Mesodermal cell (in vitro differentiated cells): ENCODE measurements around the gene OTC. TPM values are rescaled to one million over a fixed set of nuclear protein-coding genes. Genes with fewer than 3 reads are reported as not detected.

ENCODE experiments used
- H3K27ac ChIP-seq: 2 replicates; pipeline ENCODE4 v1.7.0; 2013; ENCODE audit warnings: mild to moderate bottlenecking, low read depth, low read length, moderate library complexity; ENCODE audit not compliant: severe bottlenecking
- H3K36me3 ChIP-seq: 2 replicates; pipeline ENCODE4 v1.7.1; 2013; ENCODE audit warnings: mild to moderate bottlenecking, low read length, moderate library complexity; ENCODE audit not compliant: control insufficient read depth, insufficient read depth
- H3K4me1 ChIP-seq: one replicate; pipeline ENCODE4 v1.7.1; 2013; ENCODE audit warnings: mild to moderate bottlenecking, low read length; ENCODE audit not compliant: insufficient read depth, control insufficient read depth, poor library complexity, severe bottlenecking
- H3K4me3 ChIP-seq: 2 replicates; pipeline ENCODE4 v1.7.0; 2013; ENCODE audit warnings: low read length, control low read depth, mild to moderate bottlenecking; ENCODE audit not compliant: insufficient read depth, poor library complexity, severe bottlenecking; ENCODE audit errors: extremely low read depth
- H3K9me3 ChIP-seq: 2 replicates; pipeline ENCODE4 v1.7.1; 2013; ENCODE audit warnings: mild to moderate bottlenecking, low read length, moderate library complexity; ENCODE audit not compliant: control insufficient read depth
- WGBS, 2 experiments: methylation state at CpG; one replicate each; pipeline ENCODE4 v1.1.5; 2013; ENCODE audit warnings: missing lambda C conversion rate in 2 of 2; ENCODE audit not compliant: insufficient coverage in 2 of 2; 5-methylcytosine and 5-hydroxymethylcytosine counted together
- polyA plus RNA-seq, 2 experiments: library from polyadenylated mRNA; stranded (reverse); fragments of 50-300 nt; gene quantifications; one replicate each; pipeline ENCODE4 v1.2.3, GENCODE V29; 2013

The OTC gene
- not detected for polyA plus RNA-seq (2013, experiment 1 of 2)
- not detected for polyA plus RNA-seq (2013, experiment 2 of 2)

GRCh38 chrX:38352362-38352761 lies at the start of gene OTC:
OTC (plus strand) TSS chrX:38352604; CDS start chrX:38352697, 93 bp downstream.
- Histone ChIP-seq H3K27ac (no peak within 1 kb of the TSS), H3K4me1 (no peaks in the 10 kb centered on the region), H3K36me3 (no peaks in the 10 kb centered on the region), H3K4me3 (no peak within 1 kb of the TSS), H3K9me3 (no peaks in the 10 kb centered on the region)
- WGBS, 2 experiments, result 75% methylated on average over 2 of the region's 4 CpGs; no CpG with 5 or more reads in 1 of the 2 experiments

- no CpG with 5 or more reads among the region's 4 CpGs for WGBS, 2 experiments
- Histone ChIP-seq H3K36me3 (no peaks in the 10 kb centered on the region), H3K4me3 (no peak overlapping the region), H3K9me3 (no peaks in the 10 kb centered on the region), H3K4me1 (no peaks in the 10 kb centered on the region), H3K27ac (no peak overlapping the region)
Observed at GRCh38 chrX:38304010-38304409, 48.4 kb upstream of the OTC start.

GRCh38 chrX:38305971-38306370 lies 46.4 kb upstream of the OTC start:
- H3K27ac ChIP-seq, result no peak overlapping the region
- H3K36me3 ChIP-seq, result no peaks in the 10 kb centered on the region
- no CpG with 5 or more reads among the region's 3 CpGs for WGBS, 2 experiments
- no peaks in the 10 kb centered on the region for H3K9me3 ChIP-seq
- H3K4me1 ChIP-seq, result no peaks in the 10 kb centered on the region
- no peak overlapping the region for H3K4me3 ChIP-seq

- H3K4me1 ChIP-seq, result peaks cover 14% of the 10 kb centered on the region
- no peak overlapping the region for H3K4me3 ChIP-seq
- WGBS, 2 experiments, result no CpG with 5 or more reads among the region's 2 CpGs
- peaks cover 5% of the 10 kb centered on the region for H3K36me3 ChIP-seq
- no peak overlapping the region for H3K27ac ChIP-seq
- no peaks in the 10 kb centered on the region for H3K9me3 ChIP-seq
Observed at GRCh38 chrX:38311743-38312142, 40.7 kb upstream of the OTC start.

GRCh38 chrX:38312436-38312835 lies 40.0 kb upstream of the OTC start:
- H3K9me3 ChIP-seq, result no peaks in the 10 kb centered on the region
- WGBS, 2 experiments, result no CpG with 5 or more reads among the region's 4 CpGs
- no peak overlapping the region for H3K4me3 ChIP-seq
- H3K4me1 ChIP-seq, result peaks cover 14% of the 10 kb centered on the region
- peaks cover 5% of the 10 kb centered on the region for H3K36me3 ChIP-seq
- no peak overlapping the region for H3K27ac ChIP-seq

GRCh38 chrX:38313190-38313589 lies 39.2 kb upstream of the OTC start:
- Histone ChIP-seq H3K36me3 (peaks cover 5% of the 10 kb centered on the region), H3K9me3 (no peaks in the 10 kb centered on the region), H3K27ac (no peak overlapping the region), H3K4me3 (no peak overlapping the region), H3K4me1 (peaks cover 14% of the 10 kb centered on the region)
- no CpG with 5 or more reads among the region's 4 CpGs for WGBS, 2 experiments

GRCh38 chrX:38315186-38315585 lies 37.2 kb upstream of the OTC start:
- H3K4me1 ChIP-seq, result peaks cover 14% of the 10 kb centered on the region
- 86 to 100% methylated on average over 2 to 3 of the region's 7 CpGs for WGBS, 2 experiments
- no peaks in the 10 kb centered on the region for H3K9me3 ChIP-seq
- H3K36me3 ChIP-seq, result peaks cover 5% of the 10 kb centered on the region
- no peak overlapping the region for H3K27ac ChIP-seq
- no peak overlapping the region for H3K4me3 ChIP-seq

GRCh38 chrX:38318196-38318595 lies 34.2 kb upstream of the OTC start:
- Histone ChIP-seq H3K4me1 (no peaks in the 10 kb centered on the region), H3K4me3 (no peak overlapping the region), H3K27ac (no peak overlapping the region), H3K36me3 (peaks cover 5% of the 10 kb centered on the region), H3K9me3 (no peaks in the 10 kb centered on the region)
- no CpG with 5 or more reads among the region's 3 CpGs for WGBS, 2 experiments

GRCh38 chrX:38318606-38319005 lies 33.8 kb upstream of the OTC start:
- WGBS, 2 experiments, result 90% methylated on average over 2 of the region's 4 CpGs; no CpG with 5 or more reads in 1 of the 2 experiments
- peaks cover 5% of the 10 kb centered on the region for H3K36me3 ChIP-seq
- no peaks in the 10 kb centered on the region for H3K4me1 ChIP-seq
- no peak overlapping the region for H3K27ac ChIP-seq
- H3K9me3 ChIP-seq, result no peaks in the 10 kb centered on the region
- no peak overlapping the region for H3K4me3 ChIP-seq

- no peaks in the 10 kb centered on the region for H3K4me1 ChIP-seq
- H3K9me3 ChIP-seq, result no peaks in the 10 kb centered on the region
- 89 to 100% methylated on average over 2 of the region's 5 CpGs for WGBS, 2 experiments
- peaks cover 5% of the 10 kb centered on the region for H3K36me3 ChIP-seq
- no peak overlapping the region for H3K27ac ChIP-seq
- H3K4me3 ChIP-seq, result no peak overlapping the region
Observed at GRCh38 chrX:38320819-38321218, 31.6 kb upstream of the OTC start.

GRCh38 chrX:38326086-38326485 lies 26.3 kb upstream of the OTC start:
- H3K4me3 ChIP-seq, result peak overlapping the region; percentile 48
- no peaks in the 10 kb centered on the region for H3K4me1 ChIP-seq
- 80% methylated on average over 1 of the region's 3 CpGs; no CpG with 5 or more reads in 1 of the 2 experiments for WGBS, 2 experiments
- H3K27ac ChIP-seq, result no peak overlapping the region
- no peaks in the 10 kb centered on the region for H3K36me3 ChIP-seq
- H3K9me3 ChIP-seq, result no peaks in the 10 kb centered on the region
